ENCODE measurements around the gene SLC44A5. TPM values are rescaled to one million over a fixed set of nuclear protein-coding genes. Genes with fewer than 3 reads are reported as not detected.
A peak's percentile ranks its signal among the peaks of the same experiment; 100 is the strongest.

Gene SLC44A5
- total and polyA plus RNA-seq, 2 donors from 2014 or later, result 0.66 to 5.0 TPM

DNA sequence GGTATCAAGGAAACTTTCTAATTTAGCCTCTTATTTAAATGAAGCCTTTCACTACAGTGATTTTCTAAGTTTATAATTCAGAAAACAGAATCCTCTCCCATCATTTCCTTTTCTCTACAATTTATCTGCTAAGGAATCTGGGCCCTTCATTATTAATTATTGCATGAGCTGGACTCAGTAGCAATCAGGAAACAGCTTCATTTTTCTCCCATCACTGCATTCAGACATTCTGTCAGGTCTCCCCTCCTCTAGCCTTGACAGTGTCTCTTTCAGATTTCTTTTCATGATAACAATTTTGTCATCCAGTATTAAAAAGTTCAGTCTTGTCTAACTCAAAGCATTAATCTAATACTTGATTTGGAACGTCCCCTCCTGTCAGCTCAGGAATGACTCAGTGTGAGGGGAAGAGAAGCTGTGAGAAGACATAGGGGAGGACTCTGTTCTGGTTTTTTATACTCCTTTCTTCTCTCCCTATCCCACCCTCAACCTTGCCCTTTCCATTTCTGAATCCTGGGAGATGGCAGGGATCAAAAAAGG lies 28.1 kb downstream of the SLC44A5 start:
- Histone ChIP-seq H3K4me3 (ENCODE audit: low read length in 3 of 3) (no peak overlapping the region), H3K36me3 (ENCODE audit: control insufficient read depth in 2 of 3, insufficient read depth in 3 of 3, low read length in 3 of 3) (no peaks in the 10 kb centered on the region), H3K9ac (ENCODE audit: low read length in 3 of 3) (no peak overlapping the region), H3K9me3 (ENCODE audit: control insufficient read depth in 2 of 3, insufficient read depth in 1 of 3, low read length in 3 of 3) (no peaks in the 10 kb centered on the region), H3K27ac (ENCODE audit: low read depth in 2 of 2, low read length in 2 of 2) (no peak overlapping the region), H3K27me3 (ENCODE audit: control insufficient read depth, insufficient read depth, low read length) (no peaks in the 10 kb centered on the region), H3K4me1 (ENCODE audit: control insufficient read depth in 2 of 3, insufficient read depth in 2 of 3, low read depth in 1 of 3, low read length in 3 of 3) (peaks cover 0 to 2% (median 0%) of the 10 kb centered on the region in 3 donors)
- intact Hi-C loops (cut with DNase I), result no loop called here
- TF ChIP-seq, protein P1, sequence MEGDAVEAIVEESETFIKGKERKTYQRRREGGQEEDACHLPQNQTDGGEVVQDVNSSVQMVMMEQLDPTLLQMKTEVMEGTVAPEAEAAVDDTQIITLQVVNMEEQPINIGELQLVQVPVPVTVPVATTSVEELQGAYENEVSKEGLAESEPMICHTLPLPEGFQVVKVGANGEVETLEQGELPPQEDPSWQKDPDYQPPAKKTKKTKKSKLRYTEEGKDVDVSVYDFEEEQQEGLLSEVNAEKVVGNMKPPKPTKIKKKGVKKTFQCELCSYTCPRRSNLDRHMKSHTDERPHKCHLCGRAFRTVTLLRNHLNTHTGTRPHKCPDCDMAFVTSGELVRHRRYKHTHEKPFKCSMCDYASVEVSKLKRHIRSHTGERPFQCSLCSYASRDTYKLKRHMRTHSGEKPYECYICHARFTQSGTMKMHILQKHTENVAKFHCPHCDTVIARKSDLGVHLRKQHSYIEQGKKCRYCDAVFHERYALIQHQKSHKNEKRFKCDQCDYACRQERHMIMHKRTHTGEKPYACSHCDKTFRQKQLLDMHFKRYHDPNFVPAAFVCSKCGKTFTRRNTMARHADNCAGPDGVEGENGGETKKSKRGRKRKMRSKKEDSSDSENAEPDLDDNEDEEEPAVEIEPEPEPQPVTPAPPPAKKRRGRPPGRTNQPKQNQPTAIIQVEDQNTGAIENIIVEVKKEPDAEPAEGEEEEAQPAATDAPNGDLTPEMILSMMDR (IDR thresholded peaks at IDR 0.05; ENCODE audit: borderline replicate concordance, extremely low read depth, insufficient read depth), result no peak
- FAIRE-seq (no peak), DNase-seq (no peak)

DNA sequence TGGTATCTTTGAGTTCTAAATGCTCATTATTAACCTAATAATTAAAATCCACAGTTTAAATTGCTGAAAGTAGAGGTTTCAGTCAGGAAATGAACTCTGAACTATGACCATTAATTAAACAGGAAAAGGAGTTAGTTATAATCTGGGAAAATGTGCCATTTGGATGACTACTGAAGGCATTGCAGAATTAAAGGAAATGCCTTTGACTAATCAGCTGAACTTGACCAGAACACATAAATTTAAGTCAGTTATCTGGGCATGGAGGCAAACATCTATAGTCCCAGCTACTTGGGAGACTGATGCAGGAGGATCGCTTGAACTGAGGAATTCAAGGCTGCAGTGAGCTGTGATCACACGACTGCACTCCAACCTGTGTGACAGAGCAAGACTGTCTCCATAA lies 31.9 kb downstream of the SLC44A5 start:
- H3K9ac ChIP-seq (ENCODE audit: low read length in 3 of 3), result no peak overlapping the region
- no peaks in the 10 kb centered on the region for H3K27me3 ChIP-seq (ENCODE audit: control insufficient read depth, insufficient read depth, low read length)
- intact Hi-C loops (cut with DNase I), result no loop called here
- no peak overlapping the region for H3K27ac ChIP-seq (ENCODE audit: low read depth in 2 of 2, low read length in 2 of 2)
- no peaks in the 10 kb centered on the region for H3K9me3 ChIP-seq (ENCODE audit: control insufficient read depth in 2 of 3, insufficient read depth in 1 of 3, low read length in 3 of 3)
- TF ChIP-seq, protein P1 (IDR thresholded peaks at IDR 0.05; ENCODE audit: borderline replicate concordance, extremely low read depth, insufficient read depth), result no peak
- peaks cover 0 to 2% (median 0%) of the 10 kb centered on the region in 3 donors for H3K4me1 ChIP-seq (ENCODE audit: control insufficient read depth in 2 of 3, insufficient read depth in 2 of 3, low read depth in 1 of 3, low read length in 3 of 3)
- FAIRE-seq, result no peak
- no peaks in the 10 kb centered on the region for H3K36me3 ChIP-seq (ENCODE audit: control insufficient read depth in 2 of 3, insufficient read depth in 3 of 3, low read length in 3 of 3)
- DNase-seq, result peak in 2 of 5 donors; percentile 23 to 28
- H3K4me3 ChIP-seq (ENCODE audit: low read length in 3 of 3), result no peak overlapping the region

DNA sequence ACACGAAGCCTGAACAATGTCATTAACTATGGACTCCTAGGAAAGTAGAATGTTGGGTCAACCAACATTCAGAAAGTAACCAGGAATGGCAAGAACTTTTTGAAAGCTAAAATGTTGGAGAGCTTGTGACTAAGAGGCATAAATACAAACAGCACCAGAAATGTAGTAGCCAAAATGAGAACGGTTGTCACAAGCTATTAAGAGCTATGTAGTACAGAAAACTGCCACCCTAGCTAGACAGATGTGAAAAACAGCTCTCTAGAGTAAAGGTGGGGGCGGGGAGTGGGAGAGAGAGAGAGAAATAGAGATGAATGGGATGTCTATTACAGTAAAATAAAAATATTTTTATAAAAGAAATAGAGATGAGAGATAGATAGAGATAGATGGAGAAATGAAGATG lies 35.1 kb downstream of the SLC44A5 start:
- DNase-seq (no peak), FAIRE-seq (no peak)
- Histone ChIP-seq H3K27me3 (ENCODE audit: control insufficient read depth, insufficient read depth, low read length) (no peaks in the 10 kb centered on the region), H3K36me3 (ENCODE audit: control insufficient read depth in 2 of 3, insufficient read depth in 3 of 3, low read length in 3 of 3) (no peaks in the 10 kb centered on the region), H3K27ac (ENCODE audit: low read depth in 2 of 2, low read length in 2 of 2) (no peak overlapping the region), H3K4me3 (ENCODE audit: low read length in 3 of 3) (no peak overlapping the region), H3K4me1 (ENCODE audit: control insufficient read depth in 2 of 3, insufficient read depth in 2 of 3, low read depth in 1 of 3, low read length in 3 of 3) (peaks cover 0 to 2% (median 0%) of the 10 kb centered on the region in 3 donors), H3K9ac (ENCODE audit: low read length in 3 of 3) (no peak overlapping the region), H3K9me3 (ENCODE audit: control insufficient read depth in 2 of 3, insufficient read depth in 1 of 3, low read length in 3 of 3) (no peaks in the 10 kb centered on the region)
- intact Hi-C loops (cut with DNase I), result no loop called here
- TF ChIP-seq, protein P1 (IDR thresholded peaks at IDR 0.05; ENCODE audit: borderline replicate concordance, extremely low read depth, insufficient read depth), result no peak

DNA sequence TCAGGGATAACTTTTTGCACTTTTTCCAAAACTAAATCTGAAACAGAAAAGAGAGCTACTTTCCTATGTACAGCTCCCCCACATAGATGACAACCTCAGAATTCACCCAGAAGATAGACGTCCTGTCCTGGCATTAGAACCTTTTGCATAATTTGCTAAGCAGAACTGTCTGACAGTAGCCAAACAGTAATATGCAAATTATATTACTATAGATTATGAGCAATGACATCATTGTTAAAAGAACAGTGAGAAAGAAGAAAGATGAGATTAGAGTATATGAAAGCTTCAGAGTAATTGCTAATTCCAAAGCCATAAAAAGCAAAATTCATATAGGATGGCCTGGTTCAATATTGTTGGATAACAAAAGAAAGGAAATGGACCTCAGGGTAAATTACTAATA lies 43.7 kb downstream of the SLC44A5 start:
- intact Hi-C loops (cut with DNase I), result no loop called here
- DNase-seq, result no peak
- Histone ChIP-seq H3K9ac (ENCODE audit: low read length in 3 of 3) (no peak overlapping the region), H3K4me3 (ENCODE audit: low read length in 3 of 3) (no peak overlapping the region), H3K27me3 (ENCODE audit: control insufficient read depth, insufficient read depth, low read length) (no peaks in the 10 kb centered on the region), H3K36me3 (ENCODE audit: control insufficient read depth in 2 of 3, insufficient read depth in 3 of 3, low read length in 3 of 3) (no peaks in the 10 kb centered on the region), H3K4me1 (ENCODE audit: control insufficient read depth in 2 of 3, insufficient read depth in 2 of 3, low read depth in 1 of 3, low read length in 3 of 3) (no peaks in the 10 kb centered on the region), H3K27ac (ENCODE audit: low read depth in 2 of 2, low read length in 2 of 2) (no peak overlapping the region), H3K9me3 (ENCODE audit: control insufficient read depth in 2 of 3, insufficient read depth in 1 of 3, low read length in 3 of 3) (no peaks in the 10 kb centered on the region)
- TF ChIP-seq, protein P1 (IDR thresholded peaks at IDR 0.05; ENCODE audit: borderline replicate concordance, extremely low read depth, insufficient read depth), result no peak
- FAIRE-seq, result no peak

All from kidney (tissue), 14 donors.